Raji (cell line): Measurements from ENCODE around the gene PCDH1.

Experiments
- POLR2A ChIP-seq: IDR thresholded peaks from 2 replicates; pipeline ENCODE4 v1.6.1; 2011; ENCODE audit warnings: low read depth, low read length, control low read depth; ENCODE audit not compliant: insufficient read depth

The PCDH1 gene

GRCh38 chr5:141815051-141815795, 63.0 kb downstream of the PCDH1 start:
- TF ChIP-seq POLR2A: no peak

- TF ChIP-seq POLR2A: no peak
These were observed 63.9 kb downstream of the PCDH1 start for GRCh38 chr5:141814064-141814964.

GRCh38 chr5:141812512-141812911, 65.7 kb downstream of the PCDH1 start:
- no peak for TF ChIP-seq POLR2A

GRCh38 chr5:141811287-141812155, 66.7 kb downstream of the PCDH1 start:
- TF ChIP-seq POLR2A: no peak

GRCh38 chr5:141810702-141811101, 67.5 kb downstream of the PCDH1 start:
- TF ChIP-seq POLR2A: no peak

GRCh38 chr5:141809380-141810096, 68.7 kb downstream of the PCDH1 start:
- TF ChIP-seq POLR2A: no peak

- TF ChIP-seq POLR2A: no peak
These were observed 69.4 kb downstream of the PCDH1 start for GRCh38 chr5:141808857-141809256.

GRCh38 chr5:141807732-141808131, 70.5 kb downstream of the PCDH1 start:
- no peak for TF ChIP-seq POLR2A

- no peak for TF ChIP-seq POLR2A
These were observed 70.9 kb downstream of the PCDH1 start for GRCh38 chr5:141807329-141807728.

GRCh38 chr5:141806626-141807025, 71.6 kb downstream of the PCDH1 start:
- TF ChIP-seq POLR2A: no peak

GRCh38 chr5:141805874-141806595, 72.2 kb downstream of the PCDH1 start:
- TF ChIP-seq POLR2A: no peak

- TF ChIP-seq POLR2A: no peak
These were observed 73.7 kb downstream of the PCDH1 start for GRCh38 chr5:141804475-141804874.
